Fibroblast of mammary gland (primary cell): Measurements from ENCODE around the gene ACTG1.

Experiments
- DNase-seq: peaks from one replicate; pipeline ENCODE4 v3.0.0-alpha.2; 2010; ENCODE audit warnings: low read depth
- H3K4me3 ChIP-seq: 2 replicates; pipeline ENCODE4 v1.5.1; 2011; ENCODE audit warnings: low read depth, mild to moderate bottlenecking, low read length, moderate library complexity; ENCODE audit not compliant: control insufficient read depth
- CTCF ChIP-seq: conservative IDR thresholded peaks from 2 replicates; pipeline ENCODE4 v1.5.1; 2011; ENCODE audit warnings: low read depth, low read length, inconsistent platforms; ENCODE audit not compliant: control insufficient read depth, insufficient read depth

Gene ACTG1

DNA sequence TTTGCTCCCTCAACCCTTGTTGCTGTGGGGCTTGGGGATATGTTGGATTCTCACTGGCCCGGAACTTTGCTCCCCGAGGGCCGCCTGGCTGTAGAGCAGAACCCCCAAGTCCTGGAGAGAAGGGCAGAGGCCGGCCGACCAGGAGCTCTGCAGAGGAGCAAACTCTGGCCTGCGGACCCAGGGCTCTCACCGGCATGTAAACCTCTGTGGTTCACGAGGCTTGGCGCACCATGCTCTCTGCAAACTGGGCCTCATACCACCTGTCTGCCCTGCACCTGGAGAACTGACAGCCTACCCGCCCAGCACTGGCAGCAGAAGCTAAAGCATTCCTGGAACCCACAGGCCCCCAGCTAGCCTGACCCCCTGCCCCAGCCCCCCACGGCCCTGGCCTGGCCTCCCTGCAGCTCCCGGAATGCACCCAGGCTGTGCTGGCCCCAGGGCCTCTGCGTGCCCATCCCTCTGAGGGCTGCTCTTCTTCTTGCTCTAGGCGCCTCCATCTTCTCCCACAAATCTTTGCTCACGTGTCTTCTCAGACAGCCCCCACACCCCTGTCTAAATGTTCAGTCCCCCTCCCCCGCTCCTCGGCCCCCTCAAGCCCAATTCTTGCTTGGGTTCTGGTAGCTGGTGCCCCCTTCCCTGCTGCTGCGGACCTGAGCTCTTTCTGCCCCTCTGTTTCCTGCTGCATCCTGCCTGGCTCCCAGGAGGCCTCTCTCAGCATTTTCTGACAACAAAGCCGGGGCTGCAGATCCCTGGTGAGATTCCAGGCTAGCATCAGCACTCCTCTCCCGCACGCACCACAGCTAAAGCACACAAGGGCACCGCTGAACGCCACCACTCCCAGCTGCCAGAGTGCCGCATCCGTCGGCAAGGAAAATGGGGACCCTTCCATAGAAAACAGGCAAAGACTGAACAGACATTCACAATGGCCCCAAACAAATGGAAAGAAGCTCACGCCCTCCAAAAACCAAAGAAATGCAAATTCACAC is 23.3 kb downstream of the ACTG1 start:
- DNase-seq = no peak
- H3K4me3 ChIP-seq = no peak overlapping the region
- TF ChIP-seq CTCF = no peak

GRCh38 chr17:81488276-81488860 is 24.2 kb downstream of the ACTG1 start:
- TF ChIP-seq CTCF = no peak
- no peak for DNase-seq
- peak overlapping the region; percentile 35 for H3K4me3 ChIP-seq

DNA sequence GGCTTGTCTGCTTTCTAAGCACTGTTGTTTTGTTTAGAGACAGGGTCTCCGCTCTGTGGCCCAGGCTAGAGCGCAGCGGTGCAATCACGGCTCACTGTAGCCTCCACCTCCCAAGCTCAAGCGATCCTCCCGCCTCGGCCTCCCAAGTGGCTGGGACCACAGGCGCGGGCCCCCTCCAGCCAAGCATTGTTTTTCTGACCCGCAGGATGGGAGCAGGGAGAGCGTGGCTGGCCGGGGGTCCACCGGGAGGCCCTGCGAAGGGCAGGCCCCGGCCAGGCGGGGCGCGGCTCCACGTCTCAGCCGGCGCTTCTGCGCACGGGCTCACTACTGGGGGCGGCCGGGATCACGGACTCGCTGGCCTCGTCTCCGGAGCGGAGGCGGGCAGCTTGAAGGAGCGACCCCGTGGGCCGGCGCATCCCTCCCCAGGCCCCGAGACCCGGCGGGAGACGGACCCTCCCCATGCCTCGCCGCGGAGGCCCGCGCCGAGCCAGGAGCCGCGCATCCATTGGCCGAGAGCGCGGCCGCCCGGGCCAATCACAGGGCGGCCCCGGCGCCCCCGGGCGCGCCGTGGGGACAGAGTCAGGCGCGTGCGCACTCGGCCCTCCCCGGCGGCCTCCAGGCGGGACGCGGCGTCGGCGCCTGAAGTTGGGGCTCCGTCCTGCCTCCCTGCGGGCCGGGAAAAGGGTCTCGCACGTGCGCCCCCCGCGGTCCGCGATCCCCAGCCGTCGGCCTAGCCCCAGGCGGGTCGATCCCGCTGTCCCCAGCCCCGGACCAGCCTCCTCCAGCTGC is 24.9 kb downstream of the ACTG1 start:
- H3K4me3 ChIP-seq = peak overlapping the region; percentile 35
- TF ChIP-seq CTCF = no peak
- peak; percentile 57 for DNase-seq

- TF ChIP-seq CTCF = no peak
- no peak overlapping the region for H3K4me3 ChIP-seq
- no peak for DNase-seq
Observed at GRCh38 chr17:81487089-81487486, 25.5 kb downstream of the ACTG1 start.

DNA sequence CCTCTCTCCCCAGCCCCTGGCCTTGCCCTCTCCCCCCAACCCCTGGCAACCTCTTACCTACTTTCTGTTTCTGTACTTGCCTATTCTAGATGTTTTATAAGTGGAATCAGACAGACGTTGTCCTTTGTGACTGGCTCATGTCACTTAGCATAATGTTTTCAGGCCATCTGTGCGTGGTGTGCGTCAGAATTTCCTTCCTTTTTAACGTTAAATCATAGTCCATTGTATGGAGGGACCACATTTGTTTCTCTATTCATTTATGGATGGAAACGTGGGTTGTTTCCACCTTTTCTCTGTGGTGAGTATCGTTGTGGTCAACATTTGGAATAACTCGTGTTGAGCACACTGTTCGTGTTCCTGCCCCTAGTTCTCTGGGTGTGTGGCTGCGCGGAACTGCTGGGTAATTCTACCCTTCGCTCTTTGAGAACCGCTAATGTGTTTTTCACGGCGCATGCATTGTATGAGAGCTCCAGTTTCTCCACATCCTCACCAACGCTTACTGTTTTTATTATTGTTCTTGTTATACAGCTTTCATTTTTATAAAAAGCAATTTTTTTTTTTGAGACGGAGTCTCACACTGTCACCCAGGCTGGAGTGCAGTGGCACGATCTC is 26.3 kb downstream of the ACTG1 start:
- DNase-seq = no peak
- TF ChIP-seq CTCF = no peak
- no peak overlapping the region for H3K4me3 ChIP-seq
